IMR-90 (cell line): ENCODE data around the gene ARL8B. TPM values are rescaled to one million over a fixed set of nuclear protein-coding genes. Genes with fewer than 3 reads are reported as not detected.
A peak's percentile ranks its signal among the peaks of the same experiment; 100 is the strongest.

Source experiments
- ATAC-seq: fragments of 200-7000 bp; cut with Tn5 transposase; 2 replicates; pipeline ENCODE4 v1.9.1; 2020; ENCODE audit warnings: low read depth, mild to moderate bottlenecking, moderate library complexity
- BruUV-seq: library from RNA; stranded (reverse); fragments of 400-500 nt; replicated peaks from 2 replicates; lab custom pipeline; 2021; lab: Mats Ljungman, UMichigan
- CTCF ChIA-PET: fragments of 300-600 bp; formaldehyde crosslinking; extraction: SDS; loops from one replicate; lab custom pipeline; 2021; ENCODE audit warnings: antibody characterized with exemption; lab: Yijun Ruan, JAX
- POLR2A ChIA-PET: fragments of 300-600 bp; sonication (Branson Sonifier 250); formaldehyde crosslinking; loops from one replicate; lab custom pipeline; 2022; ENCODE audit warnings: antibody characterized with exemption; ENCODE audit not compliant: unreplicated experiment; lab: Charles Lee
- DNase-seq: peaks from one replicate; pipeline ENCODE4 v3.0.0; 2013
- H2AFZ ChIP-seq: replicated peaks from 2 replicates; pipeline ENCODE3; 2013; ENCODE audit warnings: low read length, mild to moderate bottlenecking; ENCODE audit not compliant: poor library complexity
- H2AK5ac ChIP-seq: 2 replicates; pipeline ENCODE4 v1.6.1; 2013; ENCODE audit warnings: low read depth, low read length, inconsistent platforms
- H2AK9ac ChIP-seq: replicated peaks from 2 replicates; pipeline ENCODE3; 2013; ENCODE audit warnings: mild to moderate bottlenecking, low read depth, low read length, moderate library complexity; ENCODE audit not compliant: poor library complexity
- H2BK120ac ChIP-seq: 2 replicates; pipeline ENCODE4 v1.6.1; 2013; ENCODE audit warnings: low read depth, low read length, inconsistent platforms
- H2BK15ac ChIP-seq: 3 replicates; pipeline ENCODE4 v1.6.1; 2013; ENCODE audit warnings: low read depth, low read length, inconsistent platforms
- H2BK20ac ChIP-seq: 2 replicates; pipeline ENCODE4 v1.6.1; 2013; ENCODE audit warnings: low read depth, mild to moderate bottlenecking, inconsistent platforms, low read length, moderate library complexity
- H2BK5ac ChIP-seq: 2 replicates; pipeline ENCODE4 v1.6.1; 2013; ENCODE audit warnings: mild to moderate bottlenecking, low read depth, low read length, inconsistent platforms; ENCODE audit not compliant: poor library complexity, severe bottlenecking
- H3K14ac ChIP-seq: replicated peaks from 2 replicates; pipeline ENCODE4 v1.6.1; 2013; ENCODE audit warnings: low read depth, low read length, inconsistent platforms
- H3K18ac ChIP-seq: 2 replicates; pipeline ENCODE4 v1.6.1; 2013; ENCODE audit warnings: low read depth, low read length, control low read depth
- H3K23ac ChIP-seq: 2 replicates; pipeline ENCODE4 v1.6.1; 2013; ENCODE audit warnings: low read depth, low read length, inconsistent platforms
- H3K27ac ChIP-seq: 2 replicates; pipeline ENCODE4 v1.5.1; 2013; ENCODE audit warnings: mild to moderate bottlenecking, control low read depth, low read length; ENCODE audit not compliant: insufficient read depth
- H3K27me3 ChIP-seq: 2 replicates; pipeline ENCODE4 v1.6.1; 2013; ENCODE audit warnings: low read length; ENCODE audit not compliant: control insufficient read depth, insufficient read depth
- H3K36me3 ChIP-seq: 2 replicates; pipeline ENCODE4 v1.6.1; 2013; ENCODE audit warnings: low read length, mixed read lengths; ENCODE audit not compliant: control insufficient read depth, insufficient read depth
- H3K4ac ChIP-seq: 2 replicates; pipeline ENCODE4 v1.6.1; 2013; ENCODE audit warnings: low read depth, low read length, inconsistent platforms
- H3K4me1 ChIP-seq: 2 replicates; pipeline ENCODE4 v1.6.1; 2013; ENCODE audit warnings: low read length, mixed read lengths; ENCODE audit not compliant: control insufficient read depth, insufficient read depth
- H3K4me2 ChIP-seq: 2 replicates; pipeline ENCODE4 v1.6.1; 2013; ENCODE audit warnings: low read depth, mild to moderate bottlenecking, control low read depth, low read length, moderate library complexity
- H3K4me3 ChIP-seq: 2 replicates; pipeline ENCODE4 v1.5.1; 2013; ENCODE audit warnings: low read depth, mild to moderate bottlenecking, control low read depth, low read length, moderate library complexity; ENCODE audit not compliant: insufficient read depth
- H3K56ac ChIP-seq: 2 replicates; pipeline ENCODE4 v1.6.1; 2013; ENCODE audit warnings: low read length, inconsistent platforms; ENCODE audit not compliant: insufficient read depth; ENCODE audit errors: extremely low read depth
- H3K79me1 ChIP-seq, 2 experiments: 2 replicates each; pipeline ENCODE4 v1.6.1; 2013; ENCODE audit warnings: low read length in 2 of 2, inconsistent platforms in 1 of 2, low read depth in 1 of 2
- H3K9ac ChIP-seq: 2 replicates; pipeline ENCODE4 v1.6.1; 2013; ENCODE audit warnings: low read depth, low read length, control low read depth
- H3K9me1 ChIP-seq: 2 replicates; pipeline ENCODE4 v1.6.1; 2013; ENCODE audit warnings: low read length, inconsistent platforms; ENCODE audit not compliant: insufficient read depth
- H3K9me3 ChIP-seq: 2 replicates; pipeline ENCODE4 v1.6.1; 2013; ENCODE audit warnings: low read length; ENCODE audit not compliant: control insufficient read depth, insufficient read depth
- H4K20me1 ChIP-seq: 2 replicates; pipeline ENCODE4 v1.6.1; 2013; ENCODE audit warnings: low read length, inconsistent platforms; ENCODE audit not compliant: insufficient read depth
- H4K5ac ChIP-seq: 2 replicates; pipeline ENCODE4 v1.6.1; 2013; ENCODE audit warnings: mild to moderate bottlenecking, low read depth, low read length, control low read depth
- H4K8ac ChIP-seq, 2 experiments: 2 replicates each; pipeline ENCODE4 v1.6.1; 2013; ENCODE audit warnings: low read depth in 2 of 2, low read length in 2 of 2, control low read depth in 1 of 2, inconsistent platforms in 1 of 2
- H4K91ac ChIP-seq: 2 replicates; pipeline ENCODE4 v1.6.1; 2013; ENCODE audit warnings: low read depth, low read length, inconsistent platforms; ENCODE audit not compliant: insufficient read depth
- MAZ ChIP-seq: IDR thresholded peaks from 2 replicates; pipeline ENCODE4 v1.6.1; 2012; ENCODE audit warnings: low read depth, mild to moderate bottlenecking, low read length, improper control_type of control experiment, moderate library complexity, borderline replicate concordance
- POLR2A ChIP-seq: IDR thresholded peaks from 2 replicates; pipeline ENCODE4 v1.6.1; 2012; ENCODE audit warnings: mild to moderate bottlenecking, low read depth, low read length
- WGBS, 2 experiments: methylation state at CpG; one replicate each; pipeline versions ENCODE4 v1.1.5 to v1.1.7; 2013; ENCODE audit warnings: missing lambda C conversion rate in 2 of 2; ENCODE audit not compliant: insufficient read length in 1 of 2; ENCODE audit errors: extremely low coverage in 2 of 2; 5-methylcytosine and 5-hydroxymethylcytosine counted together
- dilution Hi-C: fragments of 300-500 bp; cut with HindIII; formaldehyde crosslinking; loops from one replicate; pipeline ENCODE4 v1.14.3; 2018; ENCODE audit warnings: low sequenced_read_pairs; ENCODE audit not compliant: unreplicated experiment
- in situ Hi-C: fragments of 300-500 bp; cut with MboI; formaldehyde crosslinking; loops from 3 replicates; pipeline ENCODE4 v1.14.3; 2019; ENCODE audit warnings: low sequenced_read_pairs, inconsistent platforms, mixed read lengths
- intact Hi-C: fragments of 100-400 bp; cut with micrococcal nuclease; formaldehyde crosslinking; loops from 2 replicates; pipeline ENCODE4 v1.10.0; 2022
- polyA plus RNA-seq, 3 experiments: library from polyadenylated mRNA; depleted of rRNA; stranded (reverse); fragments of >200 nt; gene quantifications; 2 replicates each; pipeline ENCODE4 v1.2.3, GENCODE V29; 2012; ENCODE audit warnings: low replicate concordance in 1 of 3
- total RNA-seq: library from RNA; depleted of rRNA; stranded (reverse); fragments of >200 nt; gene quantifications from 2 replicates; pipeline ENCODE4 v1.2.3, GENCODE V29; 2012

Gene ARL8B
- total and polyA plus RNA-seq, 2 of the 4 experiments (the other 2 are of a cell fraction), result 32.3 to 47.0 TPM

- H4K5ac ChIP-seq, result peak overlapping the region; percentile 40
- H2BK120ac ChIP-seq, result peak overlapping the region; percentile 67
- ChIA-PET POLR2A (no interaction called here), CTCF (no interaction called here)
- H2BK15ac ChIP-seq, result peak overlapping the region; percentile 51; the same call in 2 of the 3 replicates
- H2AFZ ChIP-seq, result no peak overlapping the region
- BruUV-seq, result no TSS peak
- H4K8ac ChIP-seq, result peak overlapping the region; percentile 40 to 71; a peak in 2 of 4 replicates
- H2BK20ac ChIP-seq, result peak overlapping the region; percentile 54; the same call in 1 of the 2 replicates
- peak overlapping the region; percentile 54 for H3K18ac ChIP-seq
- H2AK9ac ChIP-seq, result no peak overlapping the region
- DNase-seq (no peak), ATAC-seq (no peak)
- no peaks in the 10 kb centered on the region for H3K27me3 ChIP-seq
- H3K9me1 ChIP-seq, result peaks cover 7% of the 10 kb centered on the region
- H3K56ac ChIP-seq, result no peak overlapping the region
- peaks cover 4% of the 10 kb centered on the region; the same call in 1 of the 2 replicates for H4K20me1 ChIP-seq
- peaks cover 17 to 51% of the 10 kb centered on the region in 2 experiments for H3K79me1 ChIP-seq
- peaks cover 9% of the 10 kb centered on the region for H3K36me3 ChIP-seq
- intact Hi-C loops (loop anchor here (2.0 to 5.0 kb wide), 2 partner anchors 73 to 213 kb away; partner anchors contain the start of gene ARL8B), in situ Hi-C loops (no loop called here), dilution Hi-C loops (no loop called here)
- H2AK5ac ChIP-seq, result peak overlapping the region; percentile 69
- peak overlapping the region; percentile 66 for H3K4ac ChIP-seq
- peak overlapping the region; percentile 41 for H3K14ac ChIP-seq
- H3K9ac ChIP-seq, result 0 out of 2 replicates have a peak overlapping the region, but pooled peaks have one; percentile 3
- peaks cover 24% of the 10 kb centered on the region for H3K4me1 ChIP-seq
- H2BK5ac ChIP-seq, result peak overlapping the region; percentile 96
- peak overlapping the region; percentile 61; the same call in 1 of the 2 replicates for H3K23ac ChIP-seq
- no peak overlapping the region for H3K4me2 ChIP-seq
- WGBS, 2 experiments, result no CpG with 5 or more reads among the region's 2 CpGs
- peak overlapping the region; percentile 80 for H4K91ac ChIP-seq
- H3K4me3 ChIP-seq, result no peak overlapping the region
- H3K9me3 ChIP-seq, result no peaks in the 10 kb centered on the region
- TF ChIP-seq MAZ (no peak), POLR2A (no peak)
- peak overlapping the region; percentile 86 for H3K27ac ChIP-seq
These were observed 73.5 kb downstream of the ARL8B start for GRCh38 chr3:5195605-5196004.
